ENCODE measurements around the gene AHCYL2. TPM values are rescaled to one million over a fixed set of nuclear protein-coding genes. Genes with fewer than 3 reads are reported as not detected.

The AHCYL2 gene
- total and polyA plus RNA-seq, 2 donors (not counting 1 experiment from before 2014, with no cell fraction given), result 8.8 to 26.2 TPM

- H3K27ac Mint-ChIP-seq, result no peak overlapping the region
- TF ChIP-seq EZH2 (IDR thresholded peaks at IDR 0.05; ENCODE audit: borderline replicate concordance, insufficient read depth, low read depth, low read length, poor library complexity, severe bottlenecking) (no peak), CTCF (IDR thresholded peaks at IDR 0.05) (no peak)
- intact Hi-C loops (cut with micrococcal nuclease), result loop anchor here (1.0 kb wide), 1 partner anchor 10 kb away; no protein-coding TSS in a partner anchor
Observed at GRCh38 chr7:129376778-129377700, 152.2 kb downstream of the AHCYL2 start.

More at GRCh38 chr7:129376778-129377700, 152.2 kb downstream of the AHCYL2 start:
- peaks cover 0 to 3% of the 10 kb centered on the region in 2 experiments for H3K36me3 ChIP-seq (replicated peaks in 1 of 2; ENCODE audit: control extremely low read depth in 1 of 2, control insufficient read depth in 1 of 2, extremely low read depth in 1 of 2, insufficient read depth in 2 of 2, low read length in 1 of 2)
- H3K27me3 ChIP-seq (replicated peaks in 1 of 4; ENCODE audit: control extremely low read depth in 1 of 4, control insufficient read depth in 3 of 4, insufficient read depth in 4 of 4, low read length in 3 of 4), result no peaks in the 10 kb centered on the region
- CTCF ChIA-PET, result interaction anchor here (0.8 to 6.6 kb wide), 25 partner anchors 10 to 453 kb away, joined by 3 to 118 read pairs (median 4); no protein-coding TSS in a partner anchor
- WGBS (ENCODE audit: insufficient coverage), result 87% methylated on average over 3 of the region's 6 CpGs
- no peak overlapping the region for H3K4me2 ChIP-seq (replicated peaks; ENCODE audit: low read depth, low read length, poor library complexity, severe bottlenecking)
- no peaks in the 10 kb centered on the region for H3K79me2 ChIP-seq (ENCODE audit: control insufficient read depth, insufficient read depth, low read length)
- no peaks in the 10 kb centered on the region for H3K9me3 ChIP-seq (ENCODE audit: control extremely low read depth in 1 of 3, control insufficient read depth in 2 of 3, insufficient read depth in 1 of 3, low read length in 2 of 3)
- no peaks in the 10 kb centered on the region for H3K9me3 Mint-ChIP-seq (ENCODE audit: insufficient read depth)
- H2AFZ ChIP-seq (ENCODE audit: insufficient read depth, low read depth, low read length, poor library complexity, severe bottlenecking), result no peak overlapping the region
- H3K4me3 Mint-ChIP-seq, result no peak overlapping the region
- H3K9ac ChIP-seq (ENCODE audit: low read length), result no peak overlapping the region
- H3K27me3 Mint-ChIP-seq, result no peaks in the 10 kb centered on the region
- POLR2A ChIA-PET, result no interaction called here
- H3K4me1 Mint-ChIP-seq, result no peaks in the 10 kb centered on the region
- H4K20me1 ChIP-seq (ENCODE audit: control insufficient read depth, insufficient read depth, low read length, poor library complexity, severe bottlenecking), result no peaks in the 10 kb centered on the region
- no peak overlapping the region for H3K27ac ChIP-seq (ENCODE audit: low read length in 2 of 2)
- DNase-seq (no peak), ATAC-seq (ENCODE audit: low read depth) (no peak)
- no peak overlapping the region for H3K4me3 ChIP-seq (ENCODE audit: control extremely low read depth in 1 of 5, extremely low read depth in 1 of 5, insufficient read depth in 1 of 5, low read depth in 2 of 5, low read length in 4 of 5)
- H3K4me1 ChIP-seq (ENCODE audit: control insufficient read depth in 2 of 2, insufficient read depth in 2 of 2, low read length in 2 of 2), result no peaks in the 10 kb centered on the region

Measured in B cell (primary cell).